ENCODE results near the gene TMEM235. TPM values are rescaled to one million over a fixed set of nuclear protein-coding genes. Genes with fewer than 3 reads are reported as not detected.

The TMEM235 gene
- total and polyA plus RNA-seq, 2 experiments from 2014 or later: not detected

DNA sequence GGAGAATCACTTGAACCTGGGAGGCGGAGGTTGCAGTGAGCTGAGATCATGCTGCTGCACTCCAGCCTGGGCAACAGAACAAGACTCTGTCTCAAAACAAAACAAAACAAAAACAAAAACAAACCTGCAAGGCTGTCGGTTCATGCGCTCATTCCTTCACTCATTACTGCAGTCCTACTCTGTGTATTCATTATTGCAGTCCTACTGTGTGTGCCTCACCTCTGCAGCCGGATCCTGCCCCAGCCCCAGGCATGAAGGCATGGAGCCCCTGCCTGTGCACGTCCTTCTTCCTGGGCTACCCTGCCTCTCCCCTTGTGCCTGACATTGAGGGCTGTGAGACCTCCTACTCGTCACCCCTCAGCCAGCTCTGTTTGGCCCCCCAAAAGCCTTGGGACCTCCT, 57.6 kb downstream of the TMEM235 start (continued):
- TF ChIP-seq, protein P1, sequence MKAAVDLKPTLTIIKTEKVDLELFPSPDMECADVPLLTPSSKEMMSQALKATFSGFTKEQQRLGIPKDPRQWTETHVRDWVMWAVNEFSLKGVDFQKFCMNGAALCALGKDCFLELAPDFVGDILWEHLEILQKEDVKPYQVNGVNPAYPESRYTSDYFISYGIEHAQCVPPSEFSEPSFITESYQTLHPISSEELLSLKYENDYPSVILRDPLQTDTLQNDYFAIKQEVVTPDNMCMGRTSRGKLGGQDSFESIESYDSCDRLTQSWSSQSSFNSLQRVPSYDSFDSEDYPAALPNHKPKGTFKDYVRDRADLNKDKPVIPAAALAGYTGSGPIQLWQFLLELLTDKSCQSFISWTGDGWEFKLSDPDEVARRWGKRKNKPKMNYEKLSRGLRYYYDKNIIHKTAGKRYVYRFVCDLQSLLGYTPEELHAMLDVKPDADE (IDR thresholded peaks at IDR 0.05): no peak
- TF ChIP-seq EZH2phosphoT487 (IDR thresholded peaks at IDR 0.05; ENCODE audit: unreplicated experiment) (no peak), CREB1 (CRISPR knock-in tag; IDR thresholded peaks at IDR 0.05; ENCODE audit: low read depth) (no peak)
- TF ChIP-seq, protein P2, sequence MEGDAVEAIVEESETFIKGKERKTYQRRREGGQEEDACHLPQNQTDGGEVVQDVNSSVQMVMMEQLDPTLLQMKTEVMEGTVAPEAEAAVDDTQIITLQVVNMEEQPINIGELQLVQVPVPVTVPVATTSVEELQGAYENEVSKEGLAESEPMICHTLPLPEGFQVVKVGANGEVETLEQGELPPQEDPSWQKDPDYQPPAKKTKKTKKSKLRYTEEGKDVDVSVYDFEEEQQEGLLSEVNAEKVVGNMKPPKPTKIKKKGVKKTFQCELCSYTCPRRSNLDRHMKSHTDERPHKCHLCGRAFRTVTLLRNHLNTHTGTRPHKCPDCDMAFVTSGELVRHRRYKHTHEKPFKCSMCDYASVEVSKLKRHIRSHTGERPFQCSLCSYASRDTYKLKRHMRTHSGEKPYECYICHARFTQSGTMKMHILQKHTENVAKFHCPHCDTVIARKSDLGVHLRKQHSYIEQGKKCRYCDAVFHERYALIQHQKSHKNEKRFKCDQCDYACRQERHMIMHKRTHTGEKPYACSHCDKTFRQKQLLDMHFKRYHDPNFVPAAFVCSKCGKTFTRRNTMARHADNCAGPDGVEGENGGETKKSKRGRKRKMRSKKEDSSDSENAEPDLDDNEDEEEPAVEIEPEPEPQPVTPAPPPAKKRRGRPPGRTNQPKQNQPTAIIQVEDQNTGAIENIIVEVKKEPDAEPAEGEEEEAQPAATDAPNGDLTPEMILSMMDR (conservative IDR thresholded peaks at IDR 0.05; ENCODE audit: low read depth in 2 of 2): no peak

DNA sequence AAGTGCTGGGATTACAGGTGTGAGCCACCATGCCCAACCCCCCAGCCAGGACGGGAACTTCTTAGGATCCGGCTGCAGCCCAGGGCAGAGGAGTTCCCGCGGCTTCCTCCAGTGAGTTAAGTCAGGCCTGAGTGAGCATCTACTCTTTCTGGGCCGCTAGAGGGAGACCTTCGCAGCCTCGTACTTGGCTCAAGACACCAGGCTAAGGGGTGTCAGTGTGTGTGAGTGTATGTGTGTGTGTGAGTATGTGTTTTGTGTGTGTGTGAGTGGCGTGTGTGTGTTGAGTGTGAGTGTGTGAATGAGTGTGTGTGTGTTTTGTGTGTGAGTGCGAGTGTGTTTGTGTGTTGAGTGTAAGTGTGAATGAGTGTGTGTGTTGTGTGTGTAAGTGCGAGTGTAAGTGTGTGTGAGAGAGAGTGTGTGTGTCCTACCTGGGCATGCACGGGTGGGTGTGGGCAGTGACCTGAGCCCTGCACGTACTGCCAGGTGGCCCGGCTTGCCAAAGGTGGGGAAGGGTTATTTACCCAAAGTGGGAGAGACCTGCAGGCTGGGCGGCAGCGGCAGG, 58.5 kb downstream of the TMEM235 start:
- no peak overlapping the region for H3K4me3 Mint-ChIP-seq
- no peaks in the 10 kb centered on the region for H3K9me3 Mint-ChIP-seq
- Histone ChIP-seq H4K20me1 (replicated peaks; ENCODE audit: insufficient read depth) (no peaks in the 10 kb centered on the region), H3K4me3 (no peak overlapping the region), H2AFZ (no peak overlapping the region), H3K27me3 (ENCODE audit: insufficient read depth) (no peaks in the 10 kb centered on the region), H3K36me3 (ENCODE audit: insufficient read depth) (no peaks in the 10 kb centered on the region), H3K4me1 (ENCODE audit: insufficient read depth) (no peaks in the 10 kb centered on the region), H3F3A (replicated peaks; ENCODE audit: low read depth) (no peaks in the 10 kb centered on the region), H3K9me2 (ENCODE audit: insufficient read depth) (no peaks in the 10 kb centered on the region), H3K4me2 (no peak overlapping the region), H3K79me2 (replicated peaks; ENCODE audit: insufficient read depth) (no peaks in the 10 kb centered on the region), H3K27ac (ENCODE audit: low read depth) (no peak overlapping the region)
- ATAC-seq (peak; percentile 97), DNase-seq (ENCODE audit: low spot score) (peak; percentile 96)
- H3K27ac Mint-ChIP-seq: no peak overlapping the region
- TF ChIP-seq CREB1 (CRISPR knock-in tag; IDR thresholded peaks at IDR 0.05; ENCODE audit: low read depth) (0 out of 2 replicates have a peak, but pooled peaks have one; percentile 11), POLR2AphosphoS5 (IDR thresholded peaks at IDR 0.05; ENCODE audit: low read depth) (no peak)
- TF ChIP-seq, protein P2 (conservative IDR thresholded peaks at IDR 0.05; ENCODE audit: low read depth in 2 of 2): peak; percentile 79 to 98
- no peaks in the 10 kb centered on the region for H3K36me3 Mint-ChIP-seq (ENCODE audit: low read depth)
- H3K27me3 Mint-ChIP-seq (ENCODE audit: insufficient read depth, low read depth, poor library complexity): peaks cover 3% of the 10 kb centered on the region
- no peaks in the 10 kb centered on the region; the same call in 2 of the 3 replicates for H3K4me1 Mint-ChIP-seq

Small RNA genes lying within 50 kb of the gene (small RNA-seq; reads per million reads assigned to genes)
- not detected for gene AC087645.1 (ENCODE audit: low replicate concordance)

Other genes starting within 250 kb of the TMEM235 start
- gene TMC6, start 102.9 kb upstream of the TMEM235 start, total RNA-seq (2014; rRNA removed; shearing (Covaris generic)): 56.7 and 72.2 TPM in 2 replicates
- gene TMC6, start 102.9 kb upstream of the TMEM235 start, polyA plus RNA-seq (2016; fragmentation: Nextera tagmentation; extraction: Ambion mirVana): 50.0 and 53.3 TPM in 2 replicates
- 1.2 and 2.2 TPM in 2 replicates for gene TMC8, start 100.9 kb upstream of the TMEM235 start, total RNA-seq (2014; rRNA removed; shearing (Covaris generic))
- 1.3 and 1.8 TPM in 2 replicates for gene TMC8, start 100.9 kb upstream of the TMEM235 start, polyA plus RNA-seq (2016; fragmentation: Nextera tagmentation; extraction: Ambion mirVana)
- gene C17orf99, start 85.2 kb upstream of the TMEM235 start, total RNA-seq (2014; rRNA removed; shearing (Covaris generic)): not detected in 2 replicates
- gene C17orf99, start 85.2 kb upstream of the TMEM235 start, polyA plus RNA-seq (2016; fragmentation: Nextera tagmentation; extraction: Ambion mirVana): not detected in 2 replicates
- gene SYNGR2, start 63.0 kb upstream of the TMEM235 start, total RNA-seq (2014; rRNA removed; shearing (Covaris generic)): 33.0 and 61.6 TPM in 2 replicates
- gene SYNGR2, start 63.0 kb upstream of the TMEM235 start, polyA plus RNA-seq (2016; fragmentation: Nextera tagmentation; extraction: Ambion mirVana): 43.1 and 46.9 TPM in 2 replicates
- 83.7 and 84.4 TPM in 2 replicates for gene TK1, start 44.6 kb upstream of the TMEM235 start, total RNA-seq (2014; rRNA removed; shearing (Covaris generic))
- gene TK1, start 44.6 kb upstream of the TMEM235 start, polyA plus RNA-seq (2016; fragmentation: Nextera tagmentation; extraction: Ambion mirVana): 74.5 and 74.6 TPM in 2 replicates
- 43.0 and 47.5 TPM in 2 replicates for gene AFMID, start 44.3 kb upstream of the TMEM235 start, total RNA-seq (2014; rRNA removed; shearing (Covaris generic))
- 36.8 and 38.0 TPM in 2 replicates for gene AFMID, start 44.3 kb upstream of the TMEM235 start, polyA plus RNA-seq (2016; fragmentation: Nextera tagmentation; extraction: Ambion mirVana)
- gene BIRC5, start 17.4 kb upstream of the TMEM235 start, total RNA-seq (2014; rRNA removed; shearing (Covaris generic)): 89.7 and 114 TPM in 2 replicates
- gene BIRC5, start 17.4 kb upstream of the TMEM235 start, polyA plus RNA-seq (2016; fragmentation: Nextera tagmentation; extraction: Ambion mirVana): 111 and 132 TPM in 2 replicates
- gene SOCS3, start 128.4 kb downstream of the TMEM235 start, total RNA-seq (2014; rRNA removed; shearing (Covaris generic)): 25.1 and 32.9 TPM in 2 replicates
- 13.2 TPM in 2 replicates for gene SOCS3, start 128.4 kb downstream of the TMEM235 start, polyA plus RNA-seq (2016; fragmentation: Nextera tagmentation; extraction: Ambion mirVana)
- gene PGS1, start 147.0 kb downstream of the TMEM235 start, total RNA-seq (2014; rRNA removed; shearing (Covaris generic)): 65.8 and 67.1 TPM in 2 replicates
- gene PGS1, start 147.0 kb downstream of the TMEM235 start, polyA plus RNA-seq (2016; fragmentation: Nextera tagmentation; extraction: Ambion mirVana): 42.5 and 43.9 TPM in 2 replicates